Esophagus muscularis mucosa (tissue), 4 donors: ENCODE results near the gene COL27A1.

Experiments
- EP300 ChIP-seq: sonication (generic); formaldehyde crosslinking; IDR thresholded peaks from one replicate; pipeline ENCODE4 v1.6.1; 2017; ENCODE audit warnings: antibody characterized with exemption
- POLR2A ChIP-seq: fragments of 450-650 bp; IDR thresholded peaks from one replicate; pipeline ENCODE4 v1.6.1; 2017; ENCODE audit warnings: antibody characterized with exemption, moderate library complexity, mild to moderate bottlenecking, low read depth
- TF ChIP-seq, protein P1 (sequence below), 3 experiments: fragments of 200-600 bp in 2 of 3; fragments of 450-650 bp in 1 of 3; sonication (generic) in 2 of 3; IDR thresholded peaks; one replicate each; pipeline ENCODE4 v1.5.1; 2017 to 2019; ENCODE audit warnings: antibody characterized with exemption in 3 of 3, mild to moderate bottlenecking in 2 of 3, moderate library complexity in 1 of 3

DNA sequence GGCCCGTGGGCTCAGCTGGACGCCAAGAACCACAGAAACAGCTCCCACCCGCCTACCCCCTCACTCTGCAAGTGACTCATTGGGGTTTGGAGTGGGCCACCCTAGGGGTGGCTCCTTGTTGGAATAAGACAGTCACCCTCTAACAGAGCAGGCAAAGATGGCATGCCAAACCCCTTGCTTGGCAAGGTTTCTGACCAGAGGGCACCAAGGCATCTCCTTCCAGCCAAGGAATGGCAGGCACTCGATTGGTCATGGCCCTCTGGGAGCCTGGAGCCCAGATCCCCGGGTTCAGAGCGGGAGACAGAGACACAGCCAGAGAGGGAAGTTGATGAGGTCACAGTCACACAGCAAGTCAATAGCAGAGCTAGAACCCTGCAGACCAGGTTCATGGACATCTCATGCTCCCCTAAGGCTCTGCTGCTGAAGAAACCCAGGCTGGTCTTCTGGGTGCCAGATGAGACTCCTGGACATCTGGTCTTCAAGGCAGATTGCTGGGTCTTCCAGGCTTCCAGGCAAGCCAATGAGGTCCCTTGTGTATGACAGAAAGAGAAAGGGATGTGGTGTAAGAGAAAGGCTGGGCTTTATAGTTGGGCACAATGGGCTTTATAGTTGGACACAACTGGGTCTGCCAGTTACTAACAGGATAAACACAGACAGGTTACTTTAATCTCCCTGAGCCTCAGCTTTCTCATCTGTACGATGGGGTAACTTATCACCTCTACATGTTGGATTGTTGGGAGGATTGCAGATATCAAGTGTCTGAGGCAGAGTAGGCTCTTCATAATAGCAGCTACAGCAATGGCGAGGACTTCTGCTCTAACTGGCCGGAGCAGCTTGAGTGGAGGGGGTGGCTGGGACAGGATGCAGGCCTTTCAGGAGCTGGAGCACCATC lies 33.0 kb upstream of the COL27A1 start:
- TF ChIP-seq, protein P1, sequence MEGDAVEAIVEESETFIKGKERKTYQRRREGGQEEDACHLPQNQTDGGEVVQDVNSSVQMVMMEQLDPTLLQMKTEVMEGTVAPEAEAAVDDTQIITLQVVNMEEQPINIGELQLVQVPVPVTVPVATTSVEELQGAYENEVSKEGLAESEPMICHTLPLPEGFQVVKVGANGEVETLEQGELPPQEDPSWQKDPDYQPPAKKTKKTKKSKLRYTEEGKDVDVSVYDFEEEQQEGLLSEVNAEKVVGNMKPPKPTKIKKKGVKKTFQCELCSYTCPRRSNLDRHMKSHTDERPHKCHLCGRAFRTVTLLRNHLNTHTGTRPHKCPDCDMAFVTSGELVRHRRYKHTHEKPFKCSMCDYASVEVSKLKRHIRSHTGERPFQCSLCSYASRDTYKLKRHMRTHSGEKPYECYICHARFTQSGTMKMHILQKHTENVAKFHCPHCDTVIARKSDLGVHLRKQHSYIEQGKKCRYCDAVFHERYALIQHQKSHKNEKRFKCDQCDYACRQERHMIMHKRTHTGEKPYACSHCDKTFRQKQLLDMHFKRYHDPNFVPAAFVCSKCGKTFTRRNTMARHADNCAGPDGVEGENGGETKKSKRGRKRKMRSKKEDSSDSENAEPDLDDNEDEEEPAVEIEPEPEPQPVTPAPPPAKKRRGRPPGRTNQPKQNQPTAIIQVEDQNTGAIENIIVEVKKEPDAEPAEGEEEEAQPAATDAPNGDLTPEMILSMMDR (IDR thresholded peaks at IDR 0.05), result no peak
- no peak for TF ChIP-seq EP300
- no peak for TF ChIP-seq POLR2A
